HepG2 (cell line): ENCODE measurements around the gene SAMD4A.

Experiments used
- GABPB1 ChIP-seq: IDR thresholded peaks from 2 replicates; pipeline ENCODE4 v1.6.1; 2016; ENCODE audit warnings: mild to moderate bottlenecking, missing genetic modification reagents, moderate library complexity, missing compliant biosample characterization
- KDM5B ChIP-seq: sonication (generic); formaldehyde crosslinking; IDR thresholded peaks from 2 replicates; pipeline ENCODE4 v1.4.0; 2020; ENCODE audit warnings: missing genetic modification reagents, mild to moderate bottlenecking, borderline replicate concordance
- ZNF274 ChIP-seq: sonication (generic); formaldehyde crosslinking; IDR thresholded peaks from 2 replicates; pipeline ENCODE4 v1.5.1; 2020; ENCODE audit warnings: mild to moderate bottlenecking, missing genetic modification reagents
- TF ChIP-seq, protein P1 (sequence below): sonication (generic); formaldehyde crosslinking; IDR thresholded peaks from 2 replicates; pipeline ENCODE4 v1.5.0; 2020; ENCODE audit warnings: mild to moderate bottlenecking, missing genetic modification reagents, moderate library complexity

DNA sequence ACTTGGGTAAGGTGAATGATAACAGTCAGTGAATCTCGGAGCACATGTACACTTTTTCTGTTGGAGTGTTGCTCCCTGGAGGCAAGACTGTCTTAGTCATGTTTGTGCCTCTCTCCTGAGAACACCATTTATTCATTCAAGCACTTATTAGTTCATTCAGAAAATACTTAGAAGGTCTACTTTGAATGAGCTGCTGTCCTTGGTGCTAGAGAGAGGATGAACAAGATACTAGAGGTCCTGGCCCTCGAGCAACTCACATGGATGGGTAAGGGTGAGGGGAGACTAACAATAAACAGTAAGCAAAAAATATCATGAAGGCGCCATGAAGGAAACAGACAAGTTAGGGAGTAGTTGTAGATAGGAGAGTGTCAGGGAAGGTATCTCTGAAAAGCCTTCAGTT is 17.1 kb upstream of the SAMD4A start:
- TF ChIP-seq, protein P1, sequence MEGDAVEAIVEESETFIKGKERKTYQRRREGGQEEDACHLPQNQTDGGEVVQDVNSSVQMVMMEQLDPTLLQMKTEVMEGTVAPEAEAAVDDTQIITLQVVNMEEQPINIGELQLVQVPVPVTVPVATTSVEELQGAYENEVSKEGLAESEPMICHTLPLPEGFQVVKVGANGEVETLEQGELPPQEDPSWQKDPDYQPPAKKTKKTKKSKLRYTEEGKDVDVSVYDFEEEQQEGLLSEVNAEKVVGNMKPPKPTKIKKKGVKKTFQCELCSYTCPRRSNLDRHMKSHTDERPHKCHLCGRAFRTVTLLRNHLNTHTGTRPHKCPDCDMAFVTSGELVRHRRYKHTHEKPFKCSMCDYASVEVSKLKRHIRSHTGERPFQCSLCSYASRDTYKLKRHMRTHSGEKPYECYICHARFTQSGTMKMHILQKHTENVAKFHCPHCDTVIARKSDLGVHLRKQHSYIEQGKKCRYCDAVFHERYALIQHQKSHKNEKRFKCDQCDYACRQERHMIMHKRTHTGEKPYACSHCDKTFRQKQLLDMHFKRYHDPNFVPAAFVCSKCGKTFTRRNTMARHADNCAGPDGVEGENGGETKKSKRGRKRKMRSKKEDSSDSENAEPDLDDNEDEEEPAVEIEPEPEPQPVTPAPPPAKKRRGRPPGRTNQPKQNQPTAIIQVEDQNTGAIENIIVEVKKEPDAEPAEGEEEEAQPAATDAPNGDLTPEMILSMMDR (CRISPR knock-in tag): no peak
- no peak for TF ChIP-seq ZNF274 (CRISPR knock-in tag)
- no peak for TF ChIP-seq GABPB1 (CRISPR knock-in tag)
- no peak for TF ChIP-seq KDM5B
